Activated CD8-positive, alpha-beta memory T cell treated with anti-CD3 and anti-CD28 coated beads, Interleukin-2, amount 50 U/mL, for 48 hours (primary cell): ENCODE data around the gene ME3.

ENCODE experiments used
- DNase-seq: peaks from one replicate; pipeline ENCODE4 v3.0.0-alpha.2; 2020

The ME3 gene

GRCh38 chr11:86510097-86510496 lies 162.3 kb downstream of the ME3 start:
- no peak for DNase-seq

DNA sequence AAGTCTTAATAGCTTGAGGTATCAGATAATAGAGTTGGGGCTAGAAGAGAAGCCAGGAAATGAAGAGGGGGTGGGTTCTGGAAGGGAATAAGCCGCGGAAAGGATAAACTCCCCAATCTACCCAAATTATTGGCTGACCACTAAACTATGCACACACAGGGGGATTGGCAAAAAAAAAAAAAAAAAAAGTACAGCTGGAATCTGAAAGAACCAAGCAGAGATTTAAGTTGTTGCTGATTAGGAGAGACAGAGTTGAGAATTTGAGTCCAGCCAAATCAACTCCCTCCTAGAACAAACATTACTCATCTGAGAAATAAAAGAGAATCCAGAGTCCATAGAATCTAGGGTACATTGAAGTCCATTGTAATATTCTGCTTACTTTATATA lies 162.8 kb downstream of the ME3 start:
- DNase-seq, result no peak

GRCh38 chr11:86508604-86509587 lies 163.5 kb downstream of the ME3 start:
- no peak for DNase-seq

DNA sequence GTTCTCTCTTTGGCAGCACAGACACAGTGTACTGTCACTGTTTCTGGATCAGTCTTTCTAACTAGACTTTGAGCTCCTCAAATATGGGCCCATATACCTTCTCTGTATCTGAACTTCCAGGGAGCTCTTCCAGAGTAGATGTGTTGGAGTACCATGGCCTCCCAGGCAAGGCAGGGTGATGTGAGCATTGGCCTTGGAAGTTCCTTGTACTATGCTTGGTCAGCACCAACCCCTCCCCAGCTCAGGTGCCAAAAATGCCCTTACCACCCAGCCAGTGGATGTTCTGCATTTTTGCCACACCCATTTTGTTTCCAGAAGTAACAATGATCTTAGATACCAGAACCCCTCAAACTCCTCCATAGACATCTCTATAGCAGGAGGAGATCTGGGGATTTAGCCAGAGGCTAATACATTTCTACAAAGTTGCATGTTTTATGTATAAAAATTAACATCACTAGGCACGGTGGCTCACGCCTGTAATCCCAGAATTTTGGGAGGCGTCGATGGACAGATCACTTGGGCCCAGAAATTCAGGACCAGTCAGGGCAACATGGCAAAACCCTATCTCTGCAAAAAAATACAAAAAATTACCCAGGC lies 165.1 kb downstream of the ME3 start:
- DNase-seq, result no peak

DNA sequence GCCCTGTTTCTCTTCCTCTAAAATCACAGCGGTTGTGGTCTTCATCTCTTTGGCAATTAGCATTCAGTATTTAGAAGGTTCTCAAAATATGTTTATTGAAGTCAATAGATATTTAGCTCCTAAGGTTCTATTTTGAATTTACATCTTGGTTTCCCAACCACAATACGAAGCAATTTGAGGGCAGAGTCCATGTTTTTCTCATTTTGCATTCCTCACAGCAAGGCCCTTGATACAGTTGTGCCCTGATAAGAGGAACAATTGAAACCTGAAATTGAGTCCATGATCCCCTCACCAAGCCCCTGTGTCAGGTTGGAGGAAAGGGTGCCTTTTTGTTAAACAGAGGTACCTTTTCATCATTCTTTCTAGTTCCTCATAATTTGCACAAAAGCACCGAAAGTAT lies 166.2 kb downstream of the ME3 start:
- DNase-seq, result no peak

- no peak for DNase-seq
These were observed 169.3 kb downstream of the ME3 start for GRCh38 chr11:86503131-86503530.

- DNase-seq, result no peak
These were observed 170.2 kb downstream of the ME3 start for GRCh38 chr11:86502137-86502642.

- no peak for DNase-seq
These were observed 171.8 kb downstream of the ME3 start for GRCh38 chr11:86500500-86501140.

DNA sequence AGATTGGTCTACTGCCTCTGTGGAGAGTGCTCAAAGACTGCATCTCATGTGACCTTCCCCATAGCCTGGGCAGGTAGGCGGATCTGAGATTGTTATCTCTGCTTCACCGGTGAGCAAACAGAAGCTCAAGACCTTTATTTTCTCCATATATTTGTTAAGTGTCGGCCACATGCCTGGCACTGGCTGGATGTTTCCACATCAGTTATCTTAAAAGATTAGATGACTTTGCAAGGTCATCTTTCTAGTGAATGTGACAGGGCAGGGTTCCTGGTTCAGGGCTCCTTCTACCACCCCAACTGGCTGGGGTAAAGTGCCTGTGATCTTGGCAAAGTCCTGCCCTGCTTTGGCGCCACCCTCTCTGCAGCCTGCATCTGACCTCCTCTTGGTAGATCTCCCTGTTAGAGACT lies 172.7 kb downstream of the ME3 start:
- no peak for DNase-seq

DNA sequence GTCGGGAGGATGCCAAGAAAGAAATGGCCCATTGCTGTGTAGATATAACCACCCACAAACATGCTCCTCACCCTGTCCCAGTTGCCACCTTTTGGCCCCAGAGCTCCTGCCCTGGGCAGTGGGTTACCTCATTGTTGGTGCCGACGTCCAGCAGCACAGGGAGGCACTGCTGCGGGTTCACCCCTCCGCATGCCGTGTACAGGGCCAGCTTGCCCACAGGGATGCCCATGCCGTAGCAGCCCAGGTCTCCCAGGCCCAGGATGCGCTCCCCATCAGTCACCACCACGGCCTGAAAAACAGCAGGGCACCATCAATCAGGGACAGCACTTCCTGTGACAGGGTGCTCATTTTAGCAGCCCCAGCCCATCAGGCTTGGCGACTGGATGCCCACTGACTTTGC lies 174.6 kb downstream of the ME3 start:
- DNase-seq, result no peak

DNA sequence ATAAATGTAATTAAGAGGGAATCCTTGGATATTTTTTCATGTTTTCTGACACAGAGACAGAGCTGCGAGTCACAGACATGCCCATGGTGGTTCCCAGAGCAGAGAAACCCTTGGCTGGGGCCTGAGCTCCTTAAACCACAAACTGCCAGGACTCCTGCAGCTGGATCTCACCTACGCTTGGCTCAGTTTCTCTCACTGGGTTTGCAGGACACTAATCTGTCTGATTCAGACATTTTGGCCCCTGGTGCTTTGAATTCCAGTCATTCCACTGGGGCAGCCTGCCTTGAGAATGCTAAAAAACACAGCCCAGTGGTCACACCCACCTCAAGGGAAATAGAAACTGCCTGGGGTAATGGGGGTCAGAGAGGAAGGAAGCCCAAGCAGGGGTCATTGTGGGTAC lies 175.1 kb downstream of the ME3 start:
- no peak for DNase-seq

- DNase-seq, result no peak
These were observed 177.1 kb downstream of the ME3 start for GRCh38 chr11:86495351-86495750.

GRCh38 chr11:86492370-86493010 lies 179.9 kb downstream of the ME3 start:
- no peak for DNase-seq

- no peak for DNase-seq
These were observed 181.4 kb downstream of the ME3 start for GRCh38 chr11:86491027-86491426.

DNA sequence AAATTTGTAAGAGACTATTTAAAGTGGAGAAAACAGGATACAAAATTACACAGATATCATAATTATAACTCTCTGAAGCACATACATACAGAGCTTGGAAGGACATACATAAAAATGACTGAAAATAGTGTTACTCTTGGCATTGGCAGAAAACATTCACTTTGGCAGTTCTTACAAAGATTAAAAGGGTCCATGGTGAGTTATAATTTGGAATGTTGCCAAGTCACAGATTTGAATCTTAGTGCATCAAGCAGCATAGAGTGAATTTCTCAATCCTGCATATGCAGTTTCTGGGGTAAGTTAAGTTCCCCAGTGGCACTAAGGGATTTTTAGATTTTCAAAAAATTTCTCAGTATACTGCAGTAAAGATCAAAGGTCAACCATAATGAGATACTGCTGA lies 181.8 kb downstream of the ME3 start:
- DNase-seq, result no peak

- DNase-seq, result no peak
These were observed 183.0 kb downstream of the ME3 start for GRCh38 chr11:86489442-86489841.

DNA sequence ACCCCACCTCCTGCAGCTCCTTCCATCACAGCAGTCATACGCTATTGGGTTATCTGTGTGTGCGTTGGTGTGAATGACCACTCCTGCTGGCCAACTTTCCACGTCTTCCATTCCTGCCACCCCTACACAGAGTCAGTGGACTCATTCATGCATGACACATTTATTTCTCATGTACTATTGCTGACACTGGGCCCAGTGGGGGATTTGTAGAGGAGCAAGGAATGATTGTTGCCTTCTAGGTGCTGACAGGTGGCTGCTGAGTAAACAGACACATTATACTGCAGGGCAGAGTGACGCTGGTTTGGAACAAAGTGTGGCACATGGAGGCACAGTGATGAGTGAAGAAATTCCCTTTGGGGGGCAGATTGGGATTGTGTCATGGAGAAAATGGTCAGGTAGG lies 183.9 kb downstream of the ME3 start:
- DNase-seq, result no peak

- no peak for DNase-seq
These were observed 184.7 kb downstream of the ME3 start for GRCh38 chr11:86487671-86488070.

GRCh38 chr11:86486261-86487030 lies 186.0 kb downstream of the ME3 start:
- DNase-seq, result no peak

DNA sequence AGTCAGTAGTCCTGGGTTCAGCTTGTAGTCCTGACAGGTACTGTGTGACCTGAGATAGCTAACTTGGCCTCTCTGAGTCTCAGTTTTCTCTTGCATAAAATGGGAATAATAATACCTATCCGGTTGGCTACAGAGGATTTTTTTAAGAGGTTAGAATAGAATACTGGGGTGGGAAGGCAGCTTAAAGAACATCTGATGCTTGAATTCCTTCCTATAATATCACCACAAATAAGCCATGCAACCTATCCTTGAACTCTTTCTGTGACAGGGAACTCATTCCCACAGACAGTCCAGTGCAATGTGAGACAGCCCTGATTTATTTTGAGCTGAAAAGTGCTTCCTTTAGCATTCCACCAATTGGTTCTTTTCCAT lies 187.6 kb downstream of the ME3 start:
- no peak for DNase-seq

GRCh38 chr11:86483940-86484794 lies 188.2 kb downstream of the ME3 start:
- no peak for DNase-seq

DNA sequence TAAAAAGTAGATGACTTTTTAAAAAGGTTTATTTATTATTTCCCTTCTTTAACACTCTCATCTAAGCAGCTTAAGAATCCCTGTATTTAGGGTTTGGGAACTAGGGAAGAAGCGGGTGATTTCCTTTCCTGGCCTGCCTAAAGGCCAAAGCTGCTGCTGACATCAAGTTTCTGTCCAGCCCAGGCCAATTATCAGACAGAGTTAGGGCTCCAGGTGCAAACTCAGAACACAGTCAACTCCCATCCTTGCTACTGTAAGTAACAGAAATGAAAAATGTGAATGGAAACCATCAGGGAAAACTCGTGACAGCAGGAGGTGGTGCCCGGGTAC lies 188.8 kb downstream of the ME3 start:
- DNase-seq, result no peak
